HFFc6 (cell line): ENCODE data around the gene PLIN4. TPM values are rescaled to one million over a fixed set of nuclear protein-coding genes. Genes with fewer than 3 reads are reported as not detected.

Source experiments
- DNase-seq: peaks from one replicate; pipeline ENCODE4 v3.0.0-alpha.2; 2018
- H3K27ac Mint-ChIP-seq: 2 replicates; pipeline ENCODE4 v1.8.0; 2020; ENCODE audit warnings: mild to moderate bottlenecking, mixed read lengths
- H3K27me3 Mint-ChIP-seq: 2 replicates; pipeline ENCODE4 v1.8.0; 2021; ENCODE audit warnings: mild to moderate bottlenecking, moderate library complexity, mixed read lengths; ENCODE audit not compliant: insufficient read depth
- H3K36me3 Mint-ChIP-seq: 2 replicates; pipeline ENCODE4 v1.8.0; 2021; ENCODE audit warnings: low read depth, mixed read lengths
- H3K4me1 Mint-ChIP-seq: 2 replicates; pipeline ENCODE4 v1.8.0; 2020; ENCODE audit warnings: low read depth, mixed read lengths
- H3K4me3 Mint-ChIP-seq: 2 replicates; pipeline ENCODE4 v1.8.0; 2020; ENCODE audit warnings: mild to moderate bottlenecking, moderate library complexity, mixed read lengths
- H3K9me3 Mint-ChIP-seq: 2 replicates; pipeline ENCODE4 v1.8.0; 2020; ENCODE audit warnings: mild to moderate bottlenecking, mixed read lengths
- CTCF ChIP-seq: fragments of 200-600 bp; sonication (generic); IDR thresholded peaks from 2 replicates; pipeline ENCODE4 v1.5.0; 2021; ENCODE audit warnings: antibody characterized with exemption, mild to moderate bottlenecking
- total RNA-seq, 6 experiments: library from RNA; stranded (reverse); fragmentation: NEBNext Ultra II Directional; extraction: Animal tissue kit (Norgen Biotek cat#: 25700); gene quantifications; 2 replicates in 1 of 6; 3 replicates in 5 of 6; pipeline ENCODE4 v1.2.3, GENCODE V29; 2021

PLIN4 gene
- total RNA-seq, 6 experiments from 2014 or later, result not detected

DNA sequence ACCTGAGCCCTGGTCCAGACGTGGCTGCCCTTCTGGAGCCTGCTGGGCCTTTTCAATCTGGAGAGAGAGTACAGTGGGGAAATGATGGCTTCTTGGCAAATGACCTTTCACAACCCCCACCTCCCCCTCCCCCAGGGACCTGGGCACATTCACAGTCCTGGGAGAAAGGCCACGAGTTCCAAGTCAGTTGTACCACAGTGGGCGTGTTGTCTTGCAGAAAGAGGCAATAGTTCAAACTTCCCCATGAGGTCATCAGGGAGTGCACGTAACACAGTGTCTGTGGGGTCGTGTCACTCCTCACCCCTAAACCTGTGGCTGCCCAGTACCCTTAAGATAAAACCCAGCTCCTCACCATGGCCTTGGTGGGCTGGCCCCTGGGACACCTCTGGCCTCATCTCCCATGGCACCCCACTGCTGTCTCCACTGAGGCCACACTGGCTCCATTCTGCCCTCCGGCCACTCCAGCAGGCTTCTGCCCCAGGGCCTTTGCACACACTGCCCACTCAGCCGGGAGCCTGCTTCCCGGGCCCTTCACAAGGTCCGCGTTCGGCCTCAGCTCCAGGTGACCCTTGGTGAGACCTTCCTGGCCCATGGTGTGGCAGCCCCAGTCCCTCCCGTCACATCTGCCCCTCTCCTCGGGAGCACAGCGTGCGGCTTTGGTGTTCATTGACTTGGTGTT, 13.3 kb downstream of the PLIN4 start:
- Mint-ChIP-seq H3K4me3 (no peak overlapping the region), H3K4me1 (peaks cover 11% of the 10 kb centered on the region), H3K36me3 (peaks cover 11% of the 10 kb centered on the region), H3K27ac (no peak overlapping the region), H3K27me3 (peaks cover 8% of the 10 kb centered on the region), H3K9me3 (no peaks in the 10 kb centered on the region)
- no peak for DNase-seq
- no peak for TF ChIP-seq CTCF

DNA sequence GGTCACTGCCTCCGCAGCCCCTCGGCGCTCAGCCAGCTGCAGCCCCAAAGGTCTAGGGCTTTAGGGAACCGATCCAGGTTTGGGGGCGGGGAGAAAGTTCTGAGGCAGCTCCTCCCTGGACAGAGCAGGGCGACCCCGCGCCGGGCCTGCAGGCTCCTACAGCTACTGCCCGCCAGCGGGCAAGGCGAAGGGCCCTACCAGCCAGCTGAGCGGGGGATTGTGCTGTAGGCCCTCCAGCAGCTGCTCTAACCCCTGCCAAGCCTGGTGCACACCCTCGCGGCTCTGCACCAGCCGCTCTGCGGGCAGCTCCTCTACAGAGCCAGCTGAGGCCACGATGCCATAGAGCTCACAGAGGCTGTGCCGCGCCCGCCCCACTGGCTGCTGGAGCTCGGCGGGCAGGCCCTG, 14.0 kb downstream of the PLIN4 start:
- no peak overlapping the region for H3K4me3 Mint-ChIP-seq
- H3K36me3 Mint-ChIP-seq, result peaks cover 11% of the 10 kb centered on the region
- peaks cover 9% of the 10 kb centered on the region for H3K27me3 Mint-ChIP-seq
- TF ChIP-seq CTCF, result no peak
- no peaks in the 10 kb centered on the region for H3K9me3 Mint-ChIP-seq
- H3K27ac Mint-ChIP-seq, result no peak overlapping the region
- DNase-seq, result no peak
- H3K4me1 Mint-ChIP-seq, result peaks cover 11% of the 10 kb centered on the region

DNA sequence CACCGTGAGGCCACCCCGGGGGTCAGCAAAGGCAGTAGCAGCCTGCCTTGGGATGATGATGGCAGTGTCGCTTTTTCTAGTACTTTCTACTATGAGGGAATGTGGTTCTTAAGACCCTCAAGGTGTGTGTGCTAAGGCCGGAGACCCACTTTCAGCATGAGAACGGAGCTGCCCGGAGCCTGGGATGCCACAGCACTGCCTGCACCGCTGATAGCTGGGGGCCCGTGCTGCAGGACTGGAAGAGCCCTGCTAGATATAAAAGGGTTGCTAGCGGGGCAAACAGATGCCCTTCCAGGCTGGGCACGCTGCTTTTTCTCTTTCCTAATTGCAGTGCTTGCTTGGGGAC, 14.5 kb downstream of the PLIN4 start:
- Mint-ChIP-seq H3K9me3 (no peaks in the 10 kb centered on the region), H3K4me1 (peaks cover 11% of the 10 kb centered on the region), H3K4me3 (no peak overlapping the region), H3K27me3 (peaks cover 9% of the 10 kb centered on the region), H3K36me3 (peaks cover 11% of the 10 kb centered on the region), H3K27ac (no peak overlapping the region)
- no peak for TF ChIP-seq CTCF
- no peak for DNase-seq

DNA sequence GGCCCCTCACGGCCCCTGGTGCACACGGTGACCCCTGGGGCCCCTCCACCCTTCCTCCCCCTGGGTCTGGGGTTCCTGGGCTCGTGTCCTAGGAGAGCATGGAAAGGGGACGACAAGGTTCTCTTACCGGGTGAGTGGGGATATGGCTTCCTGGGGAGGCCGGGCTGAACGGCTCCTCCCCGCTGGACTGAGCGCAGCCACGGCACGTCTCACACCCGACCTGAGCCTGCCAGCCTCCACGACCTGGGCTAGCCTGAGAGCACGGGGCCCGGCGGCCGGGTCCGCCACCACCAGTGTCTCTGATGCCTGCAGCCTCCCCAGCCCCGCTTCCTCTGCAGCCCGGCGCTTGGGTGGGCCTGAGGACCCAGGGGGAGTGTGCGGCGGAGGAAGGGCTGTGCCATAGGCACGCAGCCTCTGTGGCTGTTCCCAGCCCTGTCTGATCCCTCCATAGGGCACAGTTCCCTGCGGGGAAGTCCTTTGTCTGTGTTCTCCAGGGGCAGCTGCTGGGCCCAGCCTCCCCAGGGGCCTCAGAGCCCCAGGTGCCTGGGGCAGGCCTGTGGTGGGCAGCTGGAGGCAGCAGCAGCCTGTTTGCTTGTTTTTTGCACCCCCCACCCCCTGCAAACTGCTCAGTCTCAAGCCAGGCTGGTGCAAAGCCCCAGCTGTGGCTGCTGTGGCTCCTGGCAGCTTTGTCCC, 15.0 kb downstream of the PLIN4 start:
- Mint-ChIP-seq H3K9me3 (no peaks in the 10 kb centered on the region), H3K27ac (no peak overlapping the region), H3K27me3 (peaks cover 7% of the 10 kb centered on the region), H3K4me1 (peaks cover 11% of the 10 kb centered on the region), H3K4me3 (no peak overlapping the region), H3K36me3 (peaks cover 11% of the 10 kb centered on the region)
- no peak for DNase-seq
- TF ChIP-seq CTCF, result no peak

DNA sequence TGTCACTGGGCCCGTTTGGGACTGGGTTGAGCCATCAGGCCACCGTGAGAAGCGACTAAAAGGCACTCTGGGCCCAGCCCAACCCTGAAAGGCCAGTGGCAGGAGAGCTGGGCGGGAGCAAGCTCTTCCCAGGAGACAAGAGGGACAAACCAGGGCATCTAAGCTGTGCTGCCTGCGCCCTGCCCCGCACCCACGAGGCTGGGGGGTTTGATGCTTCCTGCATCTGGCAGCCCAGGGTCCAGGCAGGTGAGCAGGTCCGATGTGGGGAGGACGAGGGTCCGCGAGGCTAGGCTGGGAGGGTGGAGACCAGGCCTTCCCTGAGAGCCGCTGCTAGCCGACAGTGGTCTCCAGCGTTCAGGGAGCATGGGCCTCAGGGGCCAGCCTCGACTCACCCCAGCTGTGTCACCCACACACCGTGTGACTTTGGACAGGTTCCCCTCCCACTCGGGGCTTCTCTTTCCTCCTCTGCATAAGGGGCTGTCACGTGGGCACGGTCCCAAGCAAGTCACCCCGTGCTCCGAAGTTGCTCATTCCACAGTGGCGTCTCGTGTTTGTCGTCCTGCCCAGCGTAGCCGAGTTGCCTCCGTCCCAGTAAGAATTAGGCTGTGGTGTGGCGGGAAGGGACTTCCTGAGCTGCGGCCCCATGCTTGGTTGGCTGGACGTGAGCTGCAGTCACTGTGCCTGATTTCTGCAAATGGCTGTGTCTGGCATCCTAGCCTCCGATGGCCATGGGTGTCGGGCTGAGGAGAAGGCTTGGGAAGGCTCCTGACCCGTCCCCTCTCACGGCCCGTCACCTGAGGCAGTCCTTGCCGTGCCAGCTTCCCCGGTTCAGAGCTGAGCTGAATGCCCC, 15.8 kb downstream of the PLIN4 start:
- H3K27me3 Mint-ChIP-seq, result peaks cover 7% of the 10 kb centered on the region
- H3K9me3 Mint-ChIP-seq, result no peaks in the 10 kb centered on the region
- peaks cover 11% of the 10 kb centered on the region for H3K36me3 Mint-ChIP-seq
- no peak for DNase-seq
- no peak overlapping the region for H3K4me3 Mint-ChIP-seq
- no peak overlapping the region for H3K27ac Mint-ChIP-seq
- no peak for TF ChIP-seq CTCF
- peaks cover 11% of the 10 kb centered on the region for H3K4me1 Mint-ChIP-seq
